NB4 (cell line): ENCODE measurements around the gene CCDC7.

Source experiments
- CTCF ChIP-seq: IDR thresholded peaks from one replicate; pipeline ENCODE4 v1.5.1; 2012; ENCODE audit warnings: low read depth, low read length
- POLR2A ChIP-seq: IDR thresholded peaks from 2 replicates; pipeline ENCODE4 v1.6.1; 2011; ENCODE audit warnings: mild to moderate bottlenecking; ENCODE audit not compliant: insufficient read length; ENCODE audit errors: extremely low read depth

GRCh38 chr10:32851301-32851700 lies 405.4 kb downstream of the CCDC7 start:
- TF ChIP-seq POLR2A (no peak), CTCF (no peak)
